ENCODE measurements around the gene OR5K2.

OR5K2 gene

DNA sequence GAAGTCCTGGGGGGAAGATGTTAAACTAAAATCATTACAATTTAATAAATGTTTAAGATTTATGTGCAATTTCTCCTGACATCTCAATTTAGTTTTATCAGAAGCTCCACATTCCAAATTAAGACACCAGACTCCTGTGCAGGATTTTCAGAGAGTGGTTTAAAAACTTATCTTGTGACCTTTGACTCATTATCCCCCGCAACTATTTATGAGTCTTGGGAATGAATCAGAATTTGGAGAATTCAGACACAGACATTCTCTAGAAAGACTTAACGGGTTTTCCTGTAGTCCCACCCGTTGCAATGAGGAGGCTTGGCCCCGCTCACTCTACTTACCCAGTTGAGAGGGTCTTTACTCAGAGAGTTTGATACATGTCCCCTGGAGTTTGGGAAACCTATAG is 7.1 kb downstream of the OR5K2 start:
- in situ Hi-C loops (cut with HindIII; ENCODE audit: low pct_unique_long_range_greater_than_20kb, low sequenced_read_pairs), result no loop called here
- no peak for DNase-seq (ENCODE audit: low read depth in 1 of 2, low spot score in 1 of 2)
- no peak for TF ChIP-seq JUND (IDR thresholded peaks at IDR 0.05; ENCODE audit: low read depth)

DNA sequence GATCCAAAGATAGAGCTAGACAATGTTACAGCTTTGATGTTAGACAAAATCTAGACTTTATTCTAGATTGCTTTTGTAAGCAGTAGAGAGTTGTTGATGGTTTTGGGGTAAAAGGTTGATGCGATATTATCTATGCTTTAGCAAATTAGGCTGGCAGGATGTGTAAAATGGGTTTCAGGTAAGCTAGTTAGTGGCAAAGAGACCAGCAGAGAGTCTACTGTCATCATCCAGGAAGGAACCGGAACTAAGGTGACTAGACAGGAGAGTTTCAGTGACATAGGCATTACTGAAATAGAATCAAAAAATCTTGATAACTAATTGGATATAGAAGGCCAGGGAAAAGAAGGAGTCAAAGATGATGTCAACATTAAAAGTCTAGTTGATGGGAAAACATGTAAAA is 11.1 kb downstream of the OR5K2 start:
- DNase-seq (ENCODE audit: low read depth in 1 of 2, low spot score in 1 of 2), result no peak
- in situ Hi-C loops (cut with HindIII; ENCODE audit: low pct_unique_long_range_greater_than_20kb, low sequenced_read_pairs), result no loop called here
- TF ChIP-seq JUND (IDR thresholded peaks at IDR 0.05; ENCODE audit: low read depth), result no peak

DNA sequence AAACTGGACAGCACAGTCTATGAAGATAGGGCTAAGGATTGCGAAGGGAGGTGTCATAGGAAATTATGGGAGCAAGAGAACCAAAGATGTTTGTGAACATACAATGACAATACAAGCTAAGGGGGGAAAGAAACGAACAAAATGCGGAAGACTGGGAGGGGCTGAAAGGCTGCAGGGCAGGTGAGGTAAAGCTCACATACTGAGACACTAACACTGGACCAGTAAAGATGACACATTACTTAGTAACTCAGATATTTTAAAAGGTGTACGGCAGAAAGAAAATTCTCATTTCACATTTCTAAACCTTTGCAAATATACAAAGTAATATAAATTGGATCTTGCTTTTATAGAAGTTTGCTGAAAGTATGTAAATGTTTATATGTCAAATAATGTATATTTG is 15.1 kb downstream of the OR5K2 start:
- TF ChIP-seq JUND (IDR thresholded peaks at IDR 0.05; ENCODE audit: low read depth), result no peak
- in situ Hi-C loops (cut with HindIII; ENCODE audit: low pct_unique_long_range_greater_than_20kb, low sequenced_read_pairs), result no loop called here
- DNase-seq (ENCODE audit: low read depth in 1 of 2, low spot score in 1 of 2), result no peak

DNA sequence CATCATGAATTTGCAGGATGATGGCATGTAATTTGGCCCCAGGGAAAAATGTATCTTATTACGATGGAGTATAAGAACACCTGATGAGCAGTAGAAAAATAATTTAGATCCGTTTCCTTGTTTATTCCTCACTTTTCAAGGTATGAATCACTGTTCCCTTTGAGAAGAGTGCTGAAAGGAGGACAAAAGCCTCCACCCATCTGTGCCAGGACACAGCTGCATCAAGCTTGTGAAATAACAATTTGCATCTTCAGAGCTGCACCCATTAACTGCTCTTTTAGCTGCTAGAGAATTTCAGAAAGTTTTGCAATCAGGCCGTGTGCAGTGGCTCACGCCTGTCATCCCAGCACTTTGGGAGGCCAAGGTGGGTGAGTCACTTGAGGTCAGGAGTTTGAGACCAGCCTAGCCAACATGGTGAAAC is 15.6 kb downstream of the OR5K2 start:
- no peak for DNase-seq (ENCODE audit: low read depth in 1 of 2, low spot score in 1 of 2)
- in situ Hi-C loops (cut with HindIII; ENCODE audit: low pct_unique_long_range_greater_than_20kb, low sequenced_read_pairs), result no loop called here
- TF ChIP-seq JUND (IDR thresholded peaks at IDR 0.05; ENCODE audit: low read depth), result no peak

DNA sequence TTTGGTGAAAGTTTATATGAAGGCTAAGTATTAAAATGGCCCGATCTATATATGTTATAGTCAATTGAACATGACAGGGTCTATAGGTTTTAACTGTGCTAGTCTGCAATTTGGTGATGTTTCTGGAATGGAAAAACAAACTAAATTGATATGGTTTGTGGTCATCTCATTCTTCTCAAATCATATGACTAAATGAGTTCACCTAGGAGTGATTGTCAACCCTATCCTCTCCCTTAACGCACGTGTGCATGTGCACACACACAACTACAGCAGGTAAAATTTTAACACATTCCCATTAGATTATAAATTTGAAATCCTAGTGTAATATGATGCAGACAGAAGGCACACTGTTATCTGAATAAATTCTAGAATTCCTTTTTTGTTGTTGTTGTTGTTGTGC is 16.3 kb downstream of the OR5K2 start:
- in situ Hi-C loops (cut with HindIII; ENCODE audit: low pct_unique_long_range_greater_than_20kb, low sequenced_read_pairs), result no loop called here
- TF ChIP-seq JUND (IDR thresholded peaks at IDR 0.05; ENCODE audit: low read depth), result no peak
- no peak for DNase-seq (ENCODE audit: low read depth in 1 of 2, low spot score in 1 of 2)

DNA sequence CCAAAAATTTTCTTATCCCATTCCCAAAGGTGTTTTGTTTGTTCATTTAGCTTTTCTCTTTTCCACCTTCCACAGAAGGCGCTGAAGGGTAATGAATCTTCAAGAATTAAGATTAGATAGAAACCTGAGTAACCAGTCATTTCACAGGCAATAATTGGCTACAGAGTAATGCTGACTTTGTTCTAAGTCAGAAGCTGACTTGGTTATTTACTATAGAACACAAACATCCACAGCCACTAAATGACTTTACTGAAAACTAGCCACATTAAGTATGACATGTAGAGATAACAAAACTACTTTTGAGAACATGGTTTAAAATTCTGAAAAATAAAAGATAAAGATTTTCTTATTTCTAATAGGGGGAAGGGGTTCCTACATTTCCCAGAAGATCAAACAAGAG is 17.5 kb downstream of the OR5K2 start:
- in situ Hi-C loops (cut with HindIII; ENCODE audit: low pct_unique_long_range_greater_than_20kb, low sequenced_read_pairs), result no loop called here
- DNase-seq (ENCODE audit: low read depth in 1 of 2, low spot score in 1 of 2), result no peak
- no peak for TF ChIP-seq JUND (IDR thresholded peaks at IDR 0.05; ENCODE audit: low read depth)

DNA sequence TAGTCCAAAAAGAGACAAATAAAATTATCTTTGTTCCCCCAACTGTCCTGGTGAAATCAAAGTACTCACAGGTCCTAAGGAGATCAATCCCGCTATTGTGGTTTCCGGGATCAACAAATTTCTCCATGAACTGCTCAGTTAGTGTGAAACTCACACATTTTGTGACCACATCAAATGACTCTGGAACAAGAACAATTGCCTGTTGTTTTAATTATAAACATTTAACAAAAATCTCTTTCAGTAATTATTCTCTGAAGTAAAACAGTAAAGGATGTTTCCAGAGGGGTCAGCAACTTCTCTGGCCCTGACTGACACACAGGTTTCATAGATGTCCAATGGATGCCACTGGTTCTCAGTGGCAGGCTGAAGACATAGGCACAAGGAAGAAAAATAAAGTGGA is 21.3 kb downstream of the OR5K2 start:
- no peak for TF ChIP-seq JUND (IDR thresholded peaks at IDR 0.05; ENCODE audit: low read depth)
- in situ Hi-C loops (cut with HindIII; ENCODE audit: low pct_unique_long_range_greater_than_20kb, low sequenced_read_pairs), result no loop called here
- DNase-seq (ENCODE audit: low read depth in 1 of 2, low spot score in 1 of 2), result no peak

DNA sequence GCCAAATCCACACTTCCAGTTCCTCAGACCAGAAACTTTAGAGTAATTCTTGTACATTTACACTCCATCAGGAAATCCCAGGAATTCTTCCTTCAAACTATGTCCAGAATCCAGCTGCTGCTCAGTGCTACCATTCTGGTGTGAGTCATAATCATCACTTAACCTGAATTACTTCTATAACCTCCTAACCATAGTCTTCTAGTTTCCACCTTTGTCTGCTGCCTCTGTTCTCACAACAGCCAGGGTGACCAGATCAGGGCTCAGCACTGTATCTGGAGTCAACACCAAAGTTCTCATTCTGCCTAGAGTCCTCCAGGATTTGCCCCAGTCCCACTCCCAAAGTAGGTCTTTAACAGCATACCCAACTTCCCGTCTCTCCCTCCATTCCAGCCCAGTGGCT is 21.9 kb downstream of the OR5K2 start:
- in situ Hi-C loops (cut with HindIII; ENCODE audit: low pct_unique_long_range_greater_than_20kb, low sequenced_read_pairs), result no loop called here
- no peak for TF ChIP-seq JUND (IDR thresholded peaks at IDR 0.05; ENCODE audit: low read depth)
- no peak for DNase-seq (ENCODE audit: low read depth in 1 of 2, low spot score in 1 of 2)

DNA sequence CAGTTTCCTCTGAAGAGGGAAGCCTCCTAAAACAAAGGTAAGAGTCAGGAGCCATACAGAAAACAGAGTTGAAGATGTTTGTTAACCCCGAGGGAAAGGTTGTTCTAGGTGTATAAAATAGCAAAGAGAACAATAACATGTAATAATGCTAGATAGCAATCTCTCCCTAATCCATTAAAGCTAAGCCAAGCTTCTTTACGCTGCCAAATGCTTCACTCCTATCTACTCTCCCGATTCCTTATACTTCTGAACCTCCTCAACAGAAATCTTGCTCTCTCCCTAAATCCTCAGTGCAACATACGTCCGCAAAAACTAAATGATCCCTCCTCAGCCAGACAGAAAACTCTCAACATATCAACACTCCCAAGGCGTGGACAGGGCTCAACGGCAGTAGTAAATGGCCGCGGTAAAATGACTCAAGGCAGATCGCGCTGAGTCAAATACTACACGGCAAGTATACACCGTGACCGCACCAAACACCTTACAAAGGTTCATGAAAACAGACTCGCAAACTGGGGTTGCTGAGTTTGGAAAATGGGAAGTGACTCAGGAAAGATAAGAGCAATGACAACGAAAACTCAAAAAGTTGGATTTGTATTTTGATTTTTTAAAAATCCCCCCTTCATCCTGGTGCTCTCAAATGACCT is 24.5 kb downstream of the OR5K2 start:
- in situ Hi-C loops (cut with HindIII; ENCODE audit: low pct_unique_long_range_greater_than_20kb, low sequenced_read_pairs), result no loop called here

DNA sequence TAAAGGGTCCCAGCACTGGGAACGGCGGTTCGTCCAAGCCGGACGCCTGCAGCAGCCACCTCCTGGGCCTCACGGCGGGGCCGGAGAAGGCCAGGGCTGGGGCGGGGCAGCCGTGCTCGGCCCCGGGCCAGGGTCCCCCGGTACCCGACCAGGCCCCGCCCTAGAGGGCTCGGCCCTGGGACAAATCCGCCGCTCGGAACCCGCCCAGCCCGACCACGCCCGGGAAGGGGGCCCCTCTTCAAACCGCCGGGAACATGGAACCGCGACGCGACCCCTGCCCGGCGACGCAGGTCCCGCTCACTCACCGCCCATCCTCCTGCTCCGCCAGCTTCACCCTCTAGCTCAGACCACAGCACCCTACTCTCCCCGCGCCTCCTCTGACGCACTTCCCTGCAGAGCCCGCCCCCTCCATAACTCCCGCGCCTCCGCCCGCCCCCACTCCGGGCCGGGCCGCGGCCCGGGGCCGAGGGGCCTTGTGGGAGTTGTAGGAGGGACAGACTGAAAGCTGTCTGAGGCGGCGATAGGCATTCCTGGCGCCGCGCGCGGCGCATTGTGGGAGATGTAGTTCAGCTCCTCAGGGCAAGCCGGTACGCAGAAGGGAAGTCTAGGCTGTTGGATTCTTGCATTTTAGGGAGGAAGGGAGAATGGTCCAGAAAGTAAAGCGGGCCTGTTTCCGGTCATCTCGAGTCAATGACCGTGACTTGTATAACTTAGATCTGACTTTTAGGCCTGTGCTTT is 25.2 kb downstream of the OR5K2 start, which contains the start of gene CLDND1:
Gene CLDND1 (minus strand): TSS at position 359 of the 738 bp plus-strand sequence. CDS start 1,478 bp downstream, outside the sequence.
- TF ChIP-seq JUND (IDR thresholded peaks at IDR 0.05; ENCODE audit: low read depth), result no peak
- peak; percentile 92 to 97 for DNase-seq (ENCODE audit: low read depth in 1 of 2, low spot score in 1 of 2)
- in situ Hi-C loops (cut with HindIII; ENCODE audit: low pct_unique_long_range_greater_than_20kb, low sequenced_read_pairs), result no loop called here

More for the DNA sequence above, 24.5 kb downstream of the OR5K2 start:
- TF ChIP-seq JUND (IDR thresholded peaks at IDR 0.05; ENCODE audit: low read depth), result no peak
- peak; percentile 32 to 67 for DNase-seq (ENCODE audit: low read depth in 1 of 2, low spot score in 1 of 2)

DNA sequence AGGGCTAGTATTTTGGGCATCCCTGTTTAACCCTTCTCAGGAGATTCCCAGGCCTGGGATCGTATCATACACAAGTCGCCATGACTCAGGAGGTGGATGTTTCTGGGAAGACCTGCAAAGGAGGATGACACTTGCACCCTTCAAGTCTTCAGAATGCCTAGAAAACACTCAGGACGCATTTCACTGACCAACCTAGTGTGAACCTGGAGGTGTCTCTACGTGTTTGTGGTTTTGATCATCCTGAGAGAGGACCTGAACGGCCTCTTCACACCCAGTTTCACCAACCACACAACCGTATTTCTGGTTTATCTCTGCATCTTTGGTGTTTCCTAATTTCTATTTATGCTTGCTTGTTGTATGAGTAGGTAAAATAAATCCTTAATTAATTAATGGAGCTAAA is 28.0 kb downstream of the OR5K2 start:
- in situ Hi-C loops (cut with HindIII; ENCODE audit: low pct_unique_long_range_greater_than_20kb, low sequenced_read_pairs), result no loop called here
- no peak for TF ChIP-seq JUND (IDR thresholded peaks at IDR 0.05; ENCODE audit: low read depth)
- DNase-seq (ENCODE audit: low read depth in 1 of 2, low spot score in 1 of 2), result no peak

DNA sequence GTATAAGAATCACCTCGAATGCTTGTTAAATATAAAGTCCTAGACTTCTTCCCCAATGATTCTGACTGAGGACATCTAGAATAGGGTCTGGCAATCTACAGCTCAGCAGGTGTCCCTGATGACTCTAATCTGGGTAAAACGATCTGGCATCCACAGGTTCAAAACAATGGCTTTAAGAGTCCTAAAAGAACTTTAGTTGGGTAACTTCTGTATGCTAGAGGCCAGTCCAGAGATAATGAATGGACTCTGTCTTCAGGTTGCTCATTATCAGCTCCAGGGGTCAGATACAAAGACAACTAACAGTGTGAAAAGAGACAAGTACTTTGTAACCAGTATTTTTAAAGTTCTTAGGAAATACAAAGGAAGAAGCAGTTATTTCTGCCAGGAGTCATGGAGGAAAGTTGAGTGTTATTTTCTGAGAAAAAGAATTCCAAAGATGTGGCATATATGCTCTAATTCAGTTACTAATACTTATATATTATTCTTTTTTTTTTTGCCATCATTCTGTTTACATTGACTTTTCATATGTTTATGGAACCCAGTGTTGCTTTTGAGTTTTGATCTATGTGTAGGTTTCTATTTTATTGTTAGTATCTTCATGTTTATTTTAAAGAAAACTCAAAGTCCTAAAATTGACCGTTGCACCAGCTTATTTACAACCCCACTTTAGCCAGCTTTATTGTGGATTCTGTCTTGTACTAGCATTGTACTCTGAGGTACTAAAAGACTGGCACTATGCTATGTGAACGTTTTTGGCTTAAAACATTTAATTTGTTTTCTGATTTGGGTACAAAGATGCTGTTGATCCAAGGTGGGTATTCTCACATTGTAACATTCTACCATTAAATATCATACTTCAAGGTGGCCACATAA is 31.2 kb downstream of the OR5K2 start:
- no peak for TF ChIP-seq JUND (IDR thresholded peaks at IDR 0.05; ENCODE audit: low read depth)
- DNase-seq (ENCODE audit: low read depth in 1 of 2, low spot score in 1 of 2), result no peak
- in situ Hi-C loops (cut with HindIII; ENCODE audit: low pct_unique_long_range_greater_than_20kb, low sequenced_read_pairs), result no loop called here
